Raji (cell line): ENCODE data around the gene BRD7.

Experiments used
- POLR2A ChIP-seq: IDR thresholded peaks from 2 replicates; pipeline ENCODE4 v1.6.1; 2011; ENCODE audit warnings: low read depth, low read length, control low read depth; ENCODE audit not compliant: insufficient read depth

The BRD7 gene

DNA sequence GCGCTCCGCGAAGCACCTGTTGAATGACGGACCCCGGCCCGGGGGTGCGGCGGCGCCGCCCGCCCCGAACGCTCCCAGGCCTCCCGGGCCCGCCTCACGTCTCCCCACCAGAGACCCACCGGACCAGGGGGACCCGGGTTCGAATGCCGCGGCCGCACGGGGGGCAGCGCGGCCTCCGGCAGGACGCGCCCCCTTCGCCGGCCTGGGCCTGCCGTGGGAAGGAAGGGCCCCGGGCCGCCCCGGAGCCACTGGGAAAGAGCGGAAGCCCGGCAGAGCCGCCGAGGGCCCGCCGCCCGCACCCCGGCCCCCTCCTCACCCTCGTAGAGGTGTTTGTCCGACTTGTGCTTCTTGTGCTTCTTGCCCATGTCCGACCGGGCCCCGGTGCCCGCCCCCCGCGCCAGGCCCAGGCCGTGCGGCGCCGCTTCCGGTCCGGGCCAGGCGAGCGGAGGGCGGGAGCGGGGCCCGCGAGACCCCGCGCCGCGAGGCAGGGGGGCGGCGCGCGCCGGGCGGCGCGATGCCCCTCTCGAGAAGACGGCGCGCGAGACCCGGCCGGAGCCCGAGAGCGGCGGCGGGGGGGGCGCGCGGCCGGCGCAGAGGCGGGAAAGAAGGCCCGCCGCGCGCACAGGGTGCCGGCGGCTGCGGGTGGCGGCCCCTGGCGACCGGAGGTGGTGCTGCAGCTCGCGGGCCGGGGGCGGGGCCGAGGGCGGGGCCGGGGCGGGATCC lies at the start of gene BRD7:
Gene BRD7 (minus strand): TSS at position 579 of the 723 bp plus-strand sequence. CDS start 214 bp downstream, at position 365.
- peak; percentile 57 for TF ChIP-seq POLR2A

DNA sequence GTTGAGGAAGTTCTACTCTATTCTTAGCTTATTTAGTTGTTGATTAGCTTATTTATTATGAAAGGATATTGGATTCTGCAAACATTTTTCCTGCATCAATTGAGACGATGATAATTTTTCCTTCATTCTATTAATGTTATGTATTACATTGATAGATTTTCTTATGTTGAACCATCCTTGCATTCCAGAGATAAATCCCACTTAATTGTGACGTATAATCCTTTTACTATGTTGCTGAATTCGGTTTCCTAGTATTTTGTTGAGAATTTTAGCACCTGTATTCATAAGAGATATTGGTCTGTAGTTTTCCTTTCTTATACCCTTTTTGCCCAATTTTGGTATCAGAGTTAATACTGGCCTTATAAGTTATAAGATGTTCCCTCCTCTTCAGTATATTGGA lies 47.6 kb upstream of the BRD7 start:
- no peak for TF ChIP-seq POLR2A

DNA sequence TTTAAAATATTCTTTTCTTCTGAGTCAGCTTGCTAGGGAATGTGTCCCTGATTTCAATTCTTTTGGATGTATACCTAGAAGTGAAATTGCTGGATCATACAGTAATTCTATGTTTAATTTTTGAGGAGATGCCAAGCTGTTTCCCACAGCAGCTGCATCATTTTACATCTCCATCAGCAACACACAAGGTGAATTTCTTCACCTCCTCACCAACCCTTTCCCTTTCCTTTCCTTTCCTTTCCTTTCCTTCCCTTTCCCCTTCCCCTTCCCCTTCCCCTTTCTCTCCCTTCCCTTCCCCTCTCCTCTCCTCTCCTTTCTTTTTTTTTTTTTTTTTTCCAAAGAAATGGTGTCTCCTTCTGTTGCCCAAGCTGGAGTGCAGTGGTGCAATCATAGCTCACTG lies 45.4 kb upstream of the BRD7 start:
- no peak for TF ChIP-seq POLR2A

DNA sequence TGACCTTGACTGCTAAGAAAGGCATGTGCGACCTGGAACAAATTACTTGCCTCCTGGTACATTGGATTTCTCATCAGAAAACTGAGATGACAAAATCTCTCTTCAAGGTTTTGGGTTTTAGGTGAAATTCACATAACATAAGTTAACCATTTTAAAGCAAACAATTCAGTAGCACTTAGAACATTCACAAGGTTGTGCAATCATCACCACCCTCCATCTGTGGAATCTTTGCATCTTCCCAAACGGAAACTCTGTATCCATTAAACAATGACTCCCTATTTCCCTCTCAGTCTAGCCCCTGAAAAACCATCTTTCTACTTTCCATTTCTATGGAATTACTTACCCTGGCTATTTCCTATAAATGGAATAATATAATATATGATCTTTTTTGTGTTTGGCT lies 42.2 kb upstream of the BRD7 start:
- no peak for TF ChIP-seq POLR2A

DNA sequence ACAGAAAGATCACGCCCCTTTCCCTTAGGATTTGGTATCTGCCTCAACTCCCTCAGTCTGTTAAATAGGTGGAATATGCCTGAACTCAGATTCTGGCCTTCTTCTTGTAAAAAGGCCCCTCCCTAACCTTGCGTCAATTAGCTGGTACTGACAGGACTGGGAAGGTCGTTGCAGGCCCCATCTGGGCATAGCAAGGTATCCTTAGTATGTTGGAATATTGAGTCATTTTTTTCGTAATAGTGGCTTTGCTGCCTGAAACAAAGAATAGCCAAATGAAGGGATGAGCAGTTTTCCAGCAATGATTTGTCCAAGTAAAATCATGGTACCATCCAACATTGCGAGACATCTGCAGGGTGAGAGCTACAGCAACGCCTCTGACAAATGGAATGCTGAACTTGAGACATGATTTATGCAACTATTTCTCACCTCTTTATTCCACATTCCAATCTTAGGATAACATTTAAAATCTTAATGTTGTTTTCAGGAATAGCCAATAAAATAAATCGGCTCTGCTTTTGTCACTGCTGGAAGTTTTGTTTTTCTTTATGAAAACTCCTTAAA lies 39.3 kb upstream of the BRD7 start:
- TF ChIP-seq POLR2A = no peak

DNA sequence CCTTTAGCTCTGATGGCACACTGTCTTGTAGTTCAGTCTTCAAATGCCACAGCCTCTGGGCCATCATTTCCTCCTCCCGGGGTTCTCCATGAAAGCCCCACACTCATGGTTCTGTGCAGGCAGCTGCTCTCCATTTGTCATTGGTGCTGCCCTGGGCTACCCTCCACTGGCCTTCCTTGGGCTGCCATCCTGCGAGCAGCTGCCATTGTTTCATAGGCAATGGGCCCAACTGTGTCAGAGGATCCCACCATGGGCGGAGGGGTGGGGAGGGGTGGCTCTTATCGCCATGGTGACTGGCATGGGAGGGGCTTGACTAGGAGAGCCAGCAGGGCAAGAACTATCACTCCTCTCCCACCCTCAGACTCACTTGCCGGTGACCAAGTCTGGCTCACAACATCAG lies 38.6 kb upstream of the BRD7 start:
- no peak for TF ChIP-seq POLR2A

DNA sequence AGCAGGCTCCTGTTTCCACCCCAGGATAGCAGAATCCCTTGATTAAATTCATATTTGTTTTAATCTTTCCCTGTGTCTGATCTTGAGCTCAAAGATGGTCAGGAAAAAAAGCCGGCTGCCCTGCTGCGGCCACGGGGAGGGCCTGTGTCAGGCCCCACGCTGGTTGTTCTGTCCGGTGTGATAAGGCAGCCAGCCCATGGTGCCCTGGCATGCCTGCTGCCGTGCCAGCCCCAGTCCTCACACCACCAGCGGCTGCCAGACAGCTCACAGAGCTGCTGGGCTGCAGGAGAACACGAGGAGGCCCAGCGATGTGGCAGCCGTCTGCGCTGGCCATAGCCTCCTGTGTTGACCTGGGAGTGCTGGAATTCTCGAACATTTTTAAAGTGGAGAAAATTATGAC lies 34.7 kb upstream of the BRD7 start:
- TF ChIP-seq POLR2A = no peak

DNA sequence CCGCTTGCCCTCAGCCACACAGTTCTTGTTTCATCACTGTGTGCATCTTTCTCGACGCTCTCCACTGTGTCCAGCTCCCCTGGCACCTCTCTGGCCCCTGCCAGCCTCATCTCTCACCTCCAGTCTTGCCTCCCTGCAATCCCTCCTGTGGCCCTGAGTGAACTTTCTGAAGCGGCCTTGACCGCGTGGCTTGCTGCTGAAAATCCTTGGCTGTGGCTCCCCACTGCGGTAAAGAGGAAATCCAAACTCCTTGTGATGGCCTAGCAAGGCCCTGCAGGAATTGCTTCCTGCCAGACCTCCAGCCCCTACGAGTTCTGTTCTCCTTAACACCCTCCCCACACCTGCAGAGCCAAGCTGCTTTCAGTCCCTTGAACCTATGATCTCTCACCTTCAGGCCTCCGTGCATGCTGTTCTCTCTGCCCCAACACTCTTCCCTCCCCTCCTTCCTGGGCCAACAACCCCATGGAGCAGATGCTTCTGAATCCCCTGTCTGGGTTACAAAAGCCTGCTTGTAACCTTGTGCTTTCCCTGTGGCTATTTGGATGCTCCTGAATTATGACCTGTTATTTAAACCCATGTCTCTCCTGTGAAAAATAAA lies 33.6 kb upstream of the BRD7 start:
- TF ChIP-seq POLR2A = no peak

DNA sequence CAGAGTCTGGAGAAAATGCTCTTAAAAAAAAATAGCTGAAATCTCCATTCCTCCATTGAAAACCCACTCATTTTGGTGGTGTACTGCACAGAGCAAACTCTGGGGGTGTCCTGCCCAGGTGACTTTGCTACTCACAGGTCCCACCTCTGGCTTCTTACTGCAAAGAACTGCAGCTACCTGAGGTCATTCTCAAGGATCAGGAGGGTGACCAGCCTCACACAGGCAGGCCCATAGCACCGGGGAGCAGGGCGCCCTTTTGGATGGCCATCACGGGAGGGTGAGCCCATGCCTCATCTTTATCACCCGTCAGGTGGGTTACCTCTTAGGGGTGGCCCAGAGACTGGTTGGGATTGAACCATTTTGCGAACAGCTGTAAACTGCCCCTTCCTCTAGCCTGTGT lies 32.6 kb upstream of the BRD7 start:
- no peak for TF ChIP-seq POLR2A

DNA sequence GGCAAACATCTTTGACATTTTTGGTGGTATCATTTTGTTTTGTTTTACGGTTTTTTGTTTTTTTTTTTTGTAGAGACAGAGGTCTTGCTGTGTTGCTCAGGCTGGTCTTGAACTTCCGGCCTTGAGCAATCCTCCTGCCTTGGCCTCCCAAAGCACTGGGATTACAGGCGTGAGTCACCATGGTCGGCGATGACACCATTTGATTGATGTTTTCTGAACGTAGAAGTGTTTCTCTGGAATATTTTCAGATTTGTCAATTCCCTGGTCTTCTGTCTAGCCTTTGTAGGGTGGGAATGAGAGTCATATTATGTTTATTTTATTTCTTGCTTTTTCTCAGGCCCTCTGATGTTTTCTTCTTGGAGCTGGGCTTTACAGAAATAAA lies 32.2 kb upstream of the BRD7 start:
- no peak for TF ChIP-seq POLR2A

DNA sequence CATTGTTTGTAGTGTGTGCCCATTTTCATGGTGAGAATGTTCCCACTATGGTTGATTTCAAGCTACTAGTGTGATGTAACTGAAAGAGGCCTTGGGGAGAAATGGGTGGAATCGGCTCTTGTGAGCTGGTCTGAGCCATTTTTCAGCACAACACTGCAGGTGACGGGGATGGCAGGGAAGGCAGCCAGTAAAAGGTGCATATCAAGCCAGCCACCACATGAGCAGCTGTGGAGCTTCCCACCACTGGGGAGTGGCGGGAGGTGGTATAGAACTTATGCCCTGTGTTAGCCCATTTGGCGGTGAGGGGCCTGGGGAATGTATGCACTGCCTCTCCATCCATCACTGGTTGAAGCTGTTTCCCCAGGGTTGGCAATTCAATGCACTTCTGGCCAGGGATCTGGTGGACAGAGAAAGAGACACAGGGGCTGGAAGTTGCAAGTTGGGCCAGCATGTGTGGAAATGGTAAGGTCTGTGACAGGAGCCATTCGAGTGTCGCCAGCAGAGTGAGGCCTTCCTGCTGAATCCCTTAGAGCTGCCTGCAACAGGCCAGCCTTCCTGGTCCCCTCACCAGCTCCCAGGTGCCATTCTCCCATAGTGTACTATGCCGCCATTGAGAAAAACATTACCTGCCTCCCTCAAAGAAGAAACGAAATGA lies 31.7 kb upstream of the BRD7 start:
- no peak for TF ChIP-seq POLR2A

DNA sequence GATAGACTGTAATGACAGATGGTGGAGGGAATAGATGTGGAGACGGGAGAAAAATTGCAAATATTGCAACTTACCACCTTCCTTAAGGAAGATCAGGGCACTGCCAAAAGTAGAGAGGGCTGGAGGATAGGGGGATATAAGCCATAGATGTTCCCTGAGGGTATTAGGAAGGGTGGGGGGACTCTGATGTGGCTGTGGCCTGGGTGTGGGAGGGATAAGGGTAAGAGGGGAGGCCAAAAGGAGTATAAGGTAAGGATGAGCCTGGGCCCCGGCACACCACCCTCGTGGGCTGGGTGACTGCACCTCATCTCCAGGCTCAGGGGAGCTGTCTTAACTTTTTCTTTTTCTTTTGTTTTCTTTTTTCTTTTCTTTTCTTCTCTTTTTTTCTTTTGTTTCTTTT lies 30.6 kb upstream of the BRD7 start:
- no peak for TF ChIP-seq POLR2A

DNA sequence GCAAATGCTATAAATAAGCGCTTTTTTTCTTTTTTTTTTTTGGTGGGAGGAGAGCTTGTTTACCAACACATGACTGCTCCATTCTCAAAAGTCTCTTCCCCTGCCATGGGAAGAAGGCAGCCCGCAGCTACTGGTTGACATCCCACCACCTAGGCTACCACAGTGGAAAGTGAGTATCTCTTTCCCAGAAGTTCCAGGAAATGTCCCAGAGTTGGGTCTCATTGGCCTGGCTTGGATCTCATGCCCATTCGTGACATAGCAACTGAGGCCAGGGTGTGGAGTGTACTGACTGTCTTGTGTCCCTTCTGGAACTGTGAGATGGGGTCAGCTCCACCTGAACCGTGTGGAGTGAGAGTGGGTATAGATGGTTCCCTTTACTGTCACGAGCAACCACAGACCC lies 29.5 kb upstream of the BRD7 start:
- TF ChIP-seq POLR2A = no peak

DNA sequence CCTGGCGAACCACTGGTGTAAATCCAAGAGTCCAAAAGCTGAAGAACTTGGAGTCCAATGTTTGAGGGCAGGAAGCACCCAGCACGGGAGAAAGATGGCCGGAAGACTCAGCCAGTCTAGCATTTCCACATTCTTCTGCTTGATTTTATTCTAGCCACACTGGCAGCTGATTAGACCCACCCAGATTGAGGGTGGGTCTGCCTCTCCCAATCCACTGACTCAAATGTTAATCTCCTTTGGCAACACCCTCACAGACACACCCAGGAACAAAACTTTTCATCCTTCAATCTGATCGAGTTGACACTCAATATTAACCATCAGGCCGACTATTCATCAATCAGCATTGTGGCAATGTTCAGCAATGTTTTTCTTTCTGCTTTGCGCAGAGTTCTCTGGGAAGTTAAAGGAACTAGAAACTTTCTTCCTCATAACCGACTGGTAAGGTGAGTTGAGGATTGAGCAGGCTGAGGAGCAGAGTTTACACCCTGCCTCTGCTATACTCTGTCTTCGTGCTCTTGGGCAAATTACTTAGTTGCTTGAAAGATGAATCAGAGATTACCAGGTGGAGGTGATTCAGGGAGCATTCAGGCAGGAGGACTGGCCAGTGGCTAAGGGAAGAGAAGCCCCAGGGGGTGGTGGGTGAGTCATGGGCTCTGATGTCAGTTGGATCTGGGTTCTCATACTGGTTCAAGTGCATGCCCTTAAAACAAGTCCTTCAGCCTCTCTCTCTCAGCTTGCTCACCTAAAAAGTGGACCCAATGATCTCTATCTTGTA lies 28.2 kb upstream of the BRD7 start:
- TF ChIP-seq POLR2A = no peak
